ENCODE measurements around the gene SLC26A4. TPM values are rescaled to one million over a fixed set of nuclear protein-coding genes. Genes with fewer than 3 reads are reported as not detected.

SLC26A4 gene
- total RNA-seq, 4 donors from 2014 or later: 0.39 to 0.66 (median 0.51) TPM

GRCh38 chr7:107711301-107711700 lies 50.7 kb downstream of the SLC26A4 start:
- no peak overlapping the region for H3K4me3 ChIP-seq
- H3K27me3 ChIP-seq: no peaks in the 10 kb centered on the region
- no peaks in the 10 kb centered on the region for H3K36me3 ChIP-seq
- H3K27ac ChIP-seq: no peak overlapping the region
- TF ChIP-seq CTCF (IDR thresholded peaks at IDR 0.05): no peak
- TF ChIP-seq EP300 (IDR thresholded peaks at IDR 0.05): no peak
- no peak for TF ChIP-seq POLR2A (IDR thresholded peaks at IDR 0.05)
- DNase-seq (ENCODE audit: low spot score in 2 of 2): no peak
- WGBS, 2 donors: 79 to 88% methylated on average over 1 of the region's 1 CpG
- no peaks in the 10 kb centered on the region for H3K4me1 ChIP-seq
- H3K9me3 ChIP-seq: no peaks in the 10 kb centered on the region

DNA sequence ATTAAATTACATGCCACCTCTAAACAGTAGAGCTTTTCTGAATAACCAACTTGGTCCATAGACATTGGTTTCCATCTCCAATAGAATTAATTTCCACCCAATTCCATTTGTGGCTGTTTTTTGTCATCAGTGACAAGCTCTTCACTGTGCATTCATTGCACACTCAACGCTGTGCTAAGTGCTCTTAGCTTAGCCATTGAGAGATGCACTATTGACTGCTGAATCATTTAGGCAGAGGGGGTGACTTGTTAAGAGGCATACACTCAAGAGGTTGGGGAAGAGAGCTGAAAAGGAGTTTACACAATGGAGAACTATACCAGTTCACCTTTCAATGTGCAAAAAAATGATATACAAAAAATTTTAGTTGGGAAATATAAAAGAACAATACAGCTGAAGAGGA lies 51.4 kb downstream of the SLC26A4 start:
- WGBS, 2 donors: 69 to 75% methylated on average over 1 of the region's 1 CpG

DNA sequence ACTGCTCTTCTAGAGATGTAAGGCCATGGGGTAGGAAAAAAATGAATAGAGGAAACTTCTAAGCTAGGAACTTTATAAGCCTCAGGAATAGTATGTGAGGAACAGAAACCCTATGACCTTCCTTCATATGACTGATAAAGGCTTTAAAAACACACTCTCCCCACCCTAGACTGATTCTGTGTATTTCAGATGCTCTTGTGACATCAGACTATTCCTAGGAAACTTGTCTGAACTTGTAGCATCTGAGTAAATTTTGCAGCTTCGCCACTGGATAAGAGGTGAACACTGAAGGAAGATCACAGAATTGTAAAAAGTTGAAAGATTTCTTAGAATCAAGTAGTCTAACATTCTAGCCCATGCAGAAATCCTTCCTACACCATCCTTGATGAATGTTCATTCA lies 52.3 kb downstream of the SLC26A4 start:
- DNase-seq (ENCODE audit: low spot score in 2 of 2): no peak
- TF ChIP-seq CTCF (IDR thresholded peaks at IDR 0.05): no peak
- no peak for TF ChIP-seq POLR2A (IDR thresholded peaks at IDR 0.05)
- no peak for TF ChIP-seq EP300 (IDR thresholded peaks at IDR 0.05)

More for the DNA sequence above, 51.4 kb downstream of the SLC26A4 start:
- no peak for DNase-seq (ENCODE audit: low spot score in 2 of 2)
- TF ChIP-seq POLR2A (IDR thresholded peaks at IDR 0.05): no peak
- TF ChIP-seq CTCF (IDR thresholded peaks at IDR 0.05): no peak
- no peak for TF ChIP-seq EP300 (IDR thresholded peaks at IDR 0.05)
- Histone ChIP-seq H3K4me3 (no peak overlapping the region), H3K36me3 (no peaks in the 10 kb centered on the region), H3K9me3 (no peaks in the 10 kb centered on the region), H3K4me1 (no peaks in the 10 kb centered on the region), H3K27ac (no peak overlapping the region), H3K27me3 (no peaks in the 10 kb centered on the region)

GRCh38 chr7:107715531-107715930 lies 54.9 kb downstream of the SLC26A4 start:
- H3K36me3 ChIP-seq: no peaks in the 10 kb centered on the region
- H3K4me1 ChIP-seq: no peaks in the 10 kb centered on the region
- no peak overlapping the region for H3K4me3 ChIP-seq
- DNase-seq (ENCODE audit: low spot score in 2 of 2): no peak
- no peaks in the 10 kb centered on the region for H3K27me3 ChIP-seq
- H3K9me3 ChIP-seq: no peaks in the 10 kb centered on the region
- TF ChIP-seq CTCF (IDR thresholded peaks at IDR 0.05) (no peak), POLR2A (IDR thresholded peaks at IDR 0.05) (no peak), EP300 (IDR thresholded peaks at IDR 0.05) (no peak)
- no peak overlapping the region for H3K27ac ChIP-seq
- WGBS, 2 donors: 85% methylated on average over 6 of the region's 6 CpGs

More for the DNA sequence above, 52.3 kb downstream of the SLC26A4 start:
- H3K4me3 ChIP-seq: no peak overlapping the region
- WGBS, 2 donors: 95 to 100% methylated on average over 1 of the region's 1 CpG
- H3K36me3 ChIP-seq: no peaks in the 10 kb centered on the region
- H3K9me3 ChIP-seq: no peaks in the 10 kb centered on the region
- no peaks in the 10 kb centered on the region for H3K4me1 ChIP-seq
- H3K27ac ChIP-seq: no peak overlapping the region
- H3K27me3 ChIP-seq: no peaks in the 10 kb centered on the region

DNA sequence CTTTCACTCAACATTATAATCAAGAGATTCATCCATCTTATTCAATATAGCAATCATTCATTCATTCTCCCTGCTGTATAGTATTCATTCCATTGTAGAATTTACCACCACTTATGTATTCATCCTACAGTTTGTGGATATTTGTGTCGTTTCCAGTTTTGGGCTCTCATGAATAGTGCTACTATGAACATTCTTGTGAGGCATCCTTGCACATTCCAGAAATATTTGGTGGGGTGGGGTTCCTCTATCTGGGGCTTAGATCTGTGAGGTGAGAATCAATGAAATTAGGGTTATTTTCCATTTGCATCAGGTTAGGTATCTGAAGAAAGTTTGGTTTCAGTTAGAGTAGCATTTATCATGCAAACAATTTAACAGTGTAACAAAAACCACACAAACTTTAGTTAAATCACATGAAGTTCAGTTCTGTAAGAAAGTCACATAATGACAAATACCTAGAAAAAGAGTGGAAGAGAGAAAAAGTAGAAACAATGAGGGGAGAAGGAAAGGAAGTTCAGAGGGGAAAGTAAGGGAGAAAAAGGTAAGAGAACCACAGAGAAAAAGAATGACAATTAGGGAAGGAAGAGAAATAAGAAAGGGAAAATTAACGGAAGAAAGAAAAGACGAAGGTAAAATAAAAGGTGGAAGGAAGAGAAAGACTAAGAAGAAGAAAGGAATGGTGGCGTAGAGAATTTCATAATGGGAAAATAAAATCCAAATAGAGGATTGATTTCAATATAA lies 58.0 kb downstream of the SLC26A4 start:
- WGBS, 2 donors: 76 to 77% methylated on average over 4 of the region's 4 CpGs
- Histone ChIP-seq H3K4me3 (no peak overlapping the region), H3K4me1 (no peaks in the 10 kb centered on the region), H3K27ac (no peak overlapping the region), H3K36me3 (no peaks in the 10 kb centered on the region), H3K9me3 (no peaks in the 10 kb centered on the region), H3K27me3 (no peaks in the 10 kb centered on the region)
- TF ChIP-seq EP300 (IDR thresholded peaks at IDR 0.05): no peak
- TF ChIP-seq CTCF (IDR thresholded peaks at IDR 0.05): no peak
- TF ChIP-seq POLR2A (IDR thresholded peaks at IDR 0.05): no peak
- DNase-seq (ENCODE audit: low spot score in 2 of 2): no peak

All from tibial nerve (tissue), 4 donors.